ENCODE data around the gene NOTCH4.

NOTCH4 gene

GRCh38 chr6:32174416-32174815, 49.5 kb downstream of the NOTCH4 start:
- no peak for TF ChIP-seq CTCF (IDR thresholded peaks at IDR 0.05; ENCODE audit: poor library complexity, severe bottlenecking)
- peaks cover 4% of the 10 kb centered on the region for H3K4me1 ChIP-seq (ENCODE audit: insufficient read depth, poor library complexity, severe bottlenecking)
- no peak overlapping the region for H3K27ac ChIP-seq (ENCODE audit: poor library complexity, severe bottlenecking)
- H3K9me3 ChIP-seq (ENCODE audit: severe bottlenecking) = no peaks in the 10 kb centered on the region
- ATAC-seq (ENCODE audit: low read depth) = no peak
- H3K36me3 ChIP-seq (ENCODE audit: low read depth) = peaks cover 14% of the 10 kb centered on the region
- no peaks in the 10 kb centered on the region for H3K27me3 ChIP-seq (ENCODE audit: insufficient read depth, poor library complexity, severe bottlenecking)
- DNase-seq (ENCODE audit: low spot score) = no peak
- H3K4me3 ChIP-seq (ENCODE audit: severe bottlenecking) = no peak overlapping the region

- H3K27me3 ChIP-seq (ENCODE audit: insufficient read depth, poor library complexity, severe bottlenecking) = no peaks in the 10 kb centered on the region
- no peak overlapping the region for H3K27ac ChIP-seq (ENCODE audit: poor library complexity, severe bottlenecking)
- H3K9me3 ChIP-seq (ENCODE audit: severe bottlenecking) = no peaks in the 10 kb centered on the region
These were observed 50.7 kb downstream of the NOTCH4 start for GRCh38 chr6:32173051-32173727.

GRCh38 chr6:32171234-32171633, 52.6 kb downstream of the NOTCH4 start:
- TF ChIP-seq CTCF (IDR thresholded peaks at IDR 0.05; ENCODE audit: poor library complexity, severe bottlenecking) = no peak
- ATAC-seq (ENCODE audit: low read depth) = no peak
- H3K27ac ChIP-seq (ENCODE audit: poor library complexity, severe bottlenecking) = no peak overlapping the region
- no peak for DNase-seq (ENCODE audit: low spot score)
- no peak overlapping the region for H3K4me3 ChIP-seq (ENCODE audit: severe bottlenecking)
- H3K36me3 ChIP-seq (ENCODE audit: low read depth) = peaks cover 37% of the 10 kb centered on the region
- peaks cover 1% of the 10 kb centered on the region for H3K4me1 ChIP-seq (ENCODE audit: insufficient read depth, poor library complexity, severe bottlenecking)
- H3K27me3 ChIP-seq (ENCODE audit: insufficient read depth, poor library complexity, severe bottlenecking) = no peaks in the 10 kb centered on the region
- no peaks in the 10 kb centered on the region for H3K9me3 ChIP-seq (ENCODE audit: severe bottlenecking)

More at GRCh38 chr6:32173051-32173727, 50.7 kb downstream of the NOTCH4 start:
- no peak for TF ChIP-seq CTCF (IDR thresholded peaks at IDR 0.05; ENCODE audit: poor library complexity, severe bottlenecking)
- H3K4me1 ChIP-seq (ENCODE audit: insufficient read depth, poor library complexity, severe bottlenecking) = peaks cover 4% of the 10 kb centered on the region
- H3K4me3 ChIP-seq (ENCODE audit: severe bottlenecking) = no peak overlapping the region
- peaks cover 26% of the 10 kb centered on the region for H3K36me3 ChIP-seq (ENCODE audit: low read depth)
- DNase-seq (ENCODE audit: low spot score) (no peak), ATAC-seq (ENCODE audit: low read depth) (no peak)

GRCh38 chr6:32170294-32170693, 53.6 kb downstream of the NOTCH4 start:
- H3K4me1 ChIP-seq (ENCODE audit: insufficient read depth, poor library complexity, severe bottlenecking) = no peaks in the 10 kb centered on the region
- no peak overlapping the region for H3K4me3 ChIP-seq (ENCODE audit: severe bottlenecking)
- no peaks in the 10 kb centered on the region for H3K27me3 ChIP-seq (ENCODE audit: insufficient read depth, poor library complexity, severe bottlenecking)
- no peaks in the 10 kb centered on the region for H3K9me3 ChIP-seq (ENCODE audit: severe bottlenecking)
- H3K36me3 ChIP-seq (ENCODE audit: low read depth) = peaks cover 40% of the 10 kb centered on the region
- H3K27ac ChIP-seq (ENCODE audit: poor library complexity, severe bottlenecking) = no peak overlapping the region
- ATAC-seq (ENCODE audit: low read depth) (no peak), DNase-seq (ENCODE audit: low spot score) (no peak)
- no peak for TF ChIP-seq CTCF (IDR thresholded peaks at IDR 0.05; ENCODE audit: poor library complexity, severe bottlenecking)

Measured in RWPE2 (cell line).